ENCODE data around the gene SCLT1.

DNA sequence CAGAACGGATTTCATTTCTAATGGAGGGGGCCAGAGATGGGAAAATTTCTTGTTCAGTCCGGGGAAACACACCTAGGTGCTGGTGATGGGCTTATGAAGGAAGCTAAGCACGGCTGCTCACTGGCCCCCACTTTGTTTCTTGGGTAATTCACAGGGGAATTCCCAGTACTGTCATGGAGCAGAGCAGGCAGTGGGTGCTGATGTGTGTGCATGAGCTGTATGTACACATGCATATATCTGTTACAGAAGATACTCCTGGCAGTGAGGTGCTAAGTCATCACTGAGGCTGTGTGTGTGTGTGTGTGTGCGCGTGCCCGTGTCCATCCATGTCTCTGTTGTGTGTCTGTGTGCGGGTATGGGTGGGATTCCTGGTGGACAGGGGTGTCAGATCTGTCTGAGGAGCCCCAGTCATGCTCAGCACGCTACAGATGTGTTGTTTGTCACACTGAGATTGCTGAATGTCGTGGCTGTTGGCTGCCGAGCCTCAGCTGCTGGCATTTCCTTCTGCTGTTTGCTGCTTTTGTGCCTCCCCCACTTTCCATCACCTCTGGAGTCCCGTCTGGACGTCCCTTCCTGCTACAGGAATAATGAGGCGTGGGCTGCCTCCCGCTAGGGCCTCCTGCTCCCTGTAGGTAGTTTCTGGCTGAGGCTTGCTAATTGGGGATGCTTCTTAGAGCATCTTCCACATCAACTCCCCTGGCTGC, 230.6 kb downstream of the SCLT1 start:
- TF ChIP-seq, protein P1, sequence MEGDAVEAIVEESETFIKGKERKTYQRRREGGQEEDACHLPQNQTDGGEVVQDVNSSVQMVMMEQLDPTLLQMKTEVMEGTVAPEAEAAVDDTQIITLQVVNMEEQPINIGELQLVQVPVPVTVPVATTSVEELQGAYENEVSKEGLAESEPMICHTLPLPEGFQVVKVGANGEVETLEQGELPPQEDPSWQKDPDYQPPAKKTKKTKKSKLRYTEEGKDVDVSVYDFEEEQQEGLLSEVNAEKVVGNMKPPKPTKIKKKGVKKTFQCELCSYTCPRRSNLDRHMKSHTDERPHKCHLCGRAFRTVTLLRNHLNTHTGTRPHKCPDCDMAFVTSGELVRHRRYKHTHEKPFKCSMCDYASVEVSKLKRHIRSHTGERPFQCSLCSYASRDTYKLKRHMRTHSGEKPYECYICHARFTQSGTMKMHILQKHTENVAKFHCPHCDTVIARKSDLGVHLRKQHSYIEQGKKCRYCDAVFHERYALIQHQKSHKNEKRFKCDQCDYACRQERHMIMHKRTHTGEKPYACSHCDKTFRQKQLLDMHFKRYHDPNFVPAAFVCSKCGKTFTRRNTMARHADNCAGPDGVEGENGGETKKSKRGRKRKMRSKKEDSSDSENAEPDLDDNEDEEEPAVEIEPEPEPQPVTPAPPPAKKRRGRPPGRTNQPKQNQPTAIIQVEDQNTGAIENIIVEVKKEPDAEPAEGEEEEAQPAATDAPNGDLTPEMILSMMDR (IDR thresholded peaks at IDR 0.05): no peak
- no peak for TF ChIP-seq FOXM1 (IDR thresholded peaks at IDR 0.05; ENCODE audit: low read depth)
- TF ChIP-seq, protein P2, sequence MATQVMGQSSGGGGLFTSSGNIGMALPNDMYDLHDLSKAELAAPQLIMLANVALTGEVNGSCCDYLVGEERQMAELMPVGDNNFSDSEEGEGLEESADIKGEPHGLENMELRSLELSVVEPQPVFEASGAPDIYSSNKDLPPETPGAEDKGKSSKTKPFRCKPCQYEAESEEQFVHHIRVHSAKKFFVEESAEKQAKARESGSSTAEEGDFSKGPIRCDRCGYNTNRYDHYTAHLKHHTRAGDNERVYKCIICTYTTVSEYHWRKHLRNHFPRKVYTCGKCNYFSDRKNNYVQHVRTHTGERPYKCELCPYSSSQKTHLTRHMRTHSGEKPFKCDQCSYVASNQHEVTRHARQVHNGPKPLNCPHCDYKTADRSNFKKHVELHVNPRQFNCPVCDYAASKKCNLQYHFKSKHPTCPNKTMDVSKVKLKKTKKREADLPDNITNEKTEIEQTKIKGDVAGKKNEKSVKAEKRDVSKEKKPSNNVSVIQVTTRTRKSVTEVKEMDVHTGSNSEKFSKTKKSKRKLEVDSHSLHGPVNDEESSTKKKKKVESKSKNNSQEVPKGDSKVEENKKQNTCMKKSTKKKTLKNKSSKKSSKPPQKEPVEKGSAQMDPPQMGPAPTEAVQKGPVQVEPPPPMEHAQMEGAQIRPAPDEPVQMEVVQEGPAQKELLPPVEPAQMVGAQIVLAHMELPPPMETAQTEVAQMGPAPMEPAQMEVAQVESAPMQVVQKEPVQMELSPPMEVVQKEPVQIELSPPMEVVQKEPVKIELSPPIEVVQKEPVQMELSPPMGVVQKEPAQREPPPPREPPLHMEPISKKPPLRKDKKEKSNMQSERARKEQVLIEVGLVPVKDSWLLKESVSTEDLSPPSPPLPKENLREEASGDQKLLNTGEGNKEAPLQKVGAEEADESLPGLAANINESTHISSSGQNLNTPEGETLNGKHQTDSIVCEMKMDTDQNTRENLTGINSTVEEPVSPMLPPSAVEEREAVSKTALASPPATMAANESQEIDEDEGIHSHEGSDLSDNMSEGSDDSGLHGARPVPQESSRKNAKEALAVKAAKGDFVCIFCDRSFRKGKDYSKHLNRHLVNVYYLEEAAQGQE (IDR thresholded peaks at IDR 0.05; ENCODE audit: low read depth, low read length): no peak
- TF ChIP-seq, protein P3, sequence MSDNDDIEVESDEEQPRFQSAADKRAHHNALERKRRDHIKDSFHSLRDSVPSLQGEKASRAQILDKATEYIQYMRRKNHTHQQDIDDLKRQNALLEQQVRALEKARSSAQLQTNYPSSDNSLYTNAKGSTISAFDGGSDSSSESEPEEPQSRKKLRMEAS (IDR thresholded peaks at IDR 0.05; ENCODE audit: low read depth): no peak
- no peak for TF ChIP-seq NRF1 (IDR thresholded peaks at IDR 0.05; ENCODE audit: low read depth, low read length)
